ENCODE data around the gene VANGL2. TPM values are rescaled to one million over a fixed set of nuclear protein-coding genes. Genes with fewer than 3 reads are reported as not detected.

VANGL2 gene
- total and polyA plus RNA-seq, 2 of the 8 experiments (the other 6 are each of a cell fraction or from before 2014, with no cell fraction given) = 62.5 to 118 TPM

- ChIA-PET POLR2A (ENCODE audit: partially characterized antibody) (interaction anchor here (1.1 kb wide), 1 partner anchor 175 kb away, joined by 3 read pairs; no protein-coding TSS in a partner anchor), CTCF (ENCODE audit: partially characterized antibody) (interaction anchor here (0.8 to 1.3 kb wide), 7 partner anchors 9 to 127 kb away, joined by 3 to 4 read pairs (median 3); no protein-coding TSS in a partner anchor)
- Histone ChIP-seq H4K8ac (ENCODE audit: extremely low read depth, insufficient read depth, low read length) (no peak overlapping the region), H2BK5ac (ENCODE audit: low read depth, low read length) (no peak overlapping the region), H2BK12ac (ENCODE audit: low read depth, low read length) (no peak overlapping the region), H2AK5ac (ENCODE audit: low read depth, low read length) (no peak overlapping the region), H4K20me1 (replicated peaks in 1 of 2; ENCODE audit: control insufficient read depth in 1 of 2, insufficient read depth in 2 of 2, low read length in 2 of 2) (no peaks in the 10 kb centered on the region), H3K36me3 (ENCODE audit: control insufficient read depth in 2 of 4, insufficient read depth in 4 of 4, low read length in 3 of 4) (no peaks in the 10 kb centered on the region), H3K9ac (replicated peaks in 1 of 4; ENCODE audit: extremely low read depth in 1 of 4, low read depth in 3 of 4, low read length in 3 of 4) (no peak overlapping the region), H3K4me2 (ENCODE audit: insufficient read depth in 1 of 2, low read depth in 2 of 2, low read length in 2 of 2) (no peak overlapping the region), H4K91ac (replicated peaks; ENCODE audit: insufficient read length, low read length) (no peak overlapping the region), H3K4me1 (replicated peaks in 1 of 4; ENCODE audit: control insufficient read depth in 3 of 4, insufficient read depth in 4 of 4, low read length in 3 of 4) (no peaks in the 10 kb centered on the region), H2AFZ (ENCODE audit: low read length) (no peak overlapping the region), H2BK20ac (ENCODE audit: low read length) (no peak overlapping the region), H3K14ac (ENCODE audit: insufficient read length) (no peak overlapping the region), H3K79me1 (ENCODE audit: low read depth, low read length) (no peaks in the 10 kb centered on the region), H2BK120ac (replicated peaks; ENCODE audit: low read depth, low read length) (no peak overlapping the region), H3K23me2 (ENCODE audit: low read depth, low read length) (no peaks in the 10 kb centered on the region), H4K5ac (ENCODE audit: insufficient read length, low read depth, low read length) (no peak overlapping the region), H3K23ac (ENCODE audit: insufficient read length) (no peak overlapping the region), H3K4me3 (ENCODE audit: extremely low read depth in 1 of 4, insufficient read depth in 2 of 4, low read depth in 3 of 4, low read length in 4 of 4) (no peak overlapping the region), H3K27me3 (replicated peaks in 1 of 4; ENCODE audit: control insufficient read depth in 3 of 4, extremely low read depth in 1 of 4, insufficient read depth in 3 of 4, low read length in 3 of 4) (peaks cover 0 to 1% (median 0%) of the 10 kb centered on the region in 4 experiments; a peak in 1 of 7 replicates), H3K18ac (ENCODE audit: extremely low read depth, low read length) (no peak overlapping the region), H2BK15ac (ENCODE audit: low read length) (no peak overlapping the region), H3K79me2 (ENCODE audit: control insufficient read depth in 1 of 2, insufficient read depth in 2 of 2, low read length in 2 of 2) (no peaks in the 10 kb centered on the region), H3K9me3 (ENCODE audit: insufficient read depth in 2 of 2, low read depth in 1 of 2, low read length in 1 of 2) (no peaks in the 10 kb centered on the region), H3K56ac (replicated peaks; ENCODE audit: insufficient read length, low read depth, low read length) (no peak overlapping the region), H3K4ac (replicated peaks; ENCODE audit: insufficient read length, low read depth, low read length) (no peak overlapping the region), H3K27ac (ENCODE audit: low read depth, low read length) (no peak overlapping the region)
- DNase-seq (ENCODE audit: low read depth in 1 of 2, low spot score in 2 of 2) (no peak), FAIRE-seq (no peak)
- 79% methylated on average over 1 of the region's 1 CpG; no CpG with 5 or more reads in 1 of the 2 experiments for WGBS, 2 experiments (ENCODE audit: extremely low coverage in 1 of 2, insufficient coverage in 1 of 2, insufficient read length in 1 of 2, insufficient replicate concordance in 2 of 2, low coverage in 1 of 2, low lambda C conversion rate in 2 of 2, missing lambda C conversion rate in 1 of 2)
- TF ChIP-seq ATF3 (IDR thresholded peaks at IDR 0.05; ENCODE audit: insufficient read depth, low read depth, low read length) (no peak), BCL11A (IDR thresholded peaks at IDR 0.05; ENCODE audit: low read depth in 2 of 2, low read length in 2 of 2) (no peak), HDAC2 (IDR thresholded peaks at IDR 0.05; ENCODE audit: borderline replicate concordance in 1 of 2, low read depth in 2 of 2, low read length in 2 of 2) (no peak), PHF8 (conservative IDR thresholded peaks at IDR 0.05; ENCODE audit: low read depth, low read length) (no peak), BRCA1 (IDR thresholded peaks at IDR 0.05; ENCODE audit: low read depth, low read length) (no peak), SP2 (IDR thresholded peaks at IDR 0.05; ENCODE audit: low read length) (no peak), RFX5 (IDR thresholded peaks at IDR 0.05; ENCODE audit: borderline replicate concordance, low read depth, low read length) (no peak), SRF (IDR thresholded peaks at IDR 0.05; ENCODE audit: low read depth, low read length) (no peak), KDM1A (IDR thresholded peaks at IDR 0.05; ENCODE audit: borderline replicate concordance, low read length) (no peak), CTBP2 (IDR thresholded peaks at IDR 0.05; ENCODE audit: borderline replicate concordance, insufficient read depth, insufficient read length, low read length) (no peak), CHD1 (IDR thresholded peaks at IDR 0.05; ENCODE audit: low read depth, low read length) (no peak), CBX5 (IDR thresholded peaks at IDR 0.05; ENCODE audit: low read depth, low read length) (no peak), NANOG (IDR thresholded peaks at IDR 0.05; ENCODE audit: insufficient read depth, low read depth, low read length, poor library complexity, severe bottlenecking) (no peak), POLR2A (IDR thresholded peaks at IDR 0.05; ENCODE audit: control extremely low read depth in 1 of 2, low read depth in 2 of 2, low read length in 2 of 2) (no peak)
These were observed 51.5 kb downstream of the VANGL2 start for GRCh38 chr1:160451859-160452232.
